Measurements from ENCODE around the gene NBPF20. TPM values are rescaled to one million over a fixed set of nuclear protein-coding genes. Genes with fewer than 3 reads are reported as not detected.
"Not testable (repeated sequence)": the region's sequence is repeated elsewhere in the genome, so short reads cannot be mapped to it uniquely, and the experiment has no call there.

NBPF20 gene
- 1 to 10 TPM; 3.6 TPM for total RNA-seq

GRCh38 chr1:145425436-145426029 is at the start of gene NBPF20:
Gene NBPF20, minus strand, starts transcription at chr1:145425603. Its CDS starts 20,331 bp downstream, at chr1:145405272.
- TF ChIP-seq POLR2A (IDR thresholded peaks at IDR 0.05) (peak; percentile 26 to 58 (median 57)), CTCF (IDR thresholded peaks at IDR 0.05) (peak in 1 of 7 experiments; percentile 3)
- no peaks in the 10 kb centered on the region for H3K9me3 ChIP-seq
- H3K27ac ChIP-seq = peak within 1 kb of the TSS in 3 of 4 donors; percentile 55 to 61 (median 56)
- H3K36me3 ChIP-seq (replicated peaks in 1 of 2; ENCODE audit: insufficient read depth in 1 of 2, low read depth in 2 of 2) = no peaks in the 10 kb centered on the region
- H3K4me3 ChIP-seq = peak within 1 kb of the TSS; percentile 13 to 92
- WGBS, 2 donors = 1% methylated on average over 12 to 45 of the region's 50 CpGs
- DNase-seq = peak; percentile 83 to 90 (median 86)
- ATAC-seq = peak; percentile 96
- H3K4me1 ChIP-seq = peaks cover 12% of the 10 kb centered on the region
- intact Hi-C loops (cut with DNase I) = no loop called here
- H3K27me3 ChIP-seq = no peaks in the 10 kb centered on the region

GRCh38 chr1:145474837-145475368 is 49.5 kb upstream of the NBPF20 start:
- H3K27ac ChIP-seq; H3K4me1 ChIP-seq; H3K27me3 ChIP-seq; H3K4me3 ChIP-seq; intact Hi-C loops (cut with DNase I); H3K9me3 ChIP-seq; ATAC-seq; DNase-seq; H3K36me3 ChIP-seq (replicated peaks in 1 of 2; ENCODE audit: insufficient read depth in 1 of 2, low read depth in 2 of 2): not testable (repeated sequence)
- WGBS, 2 donors = 61 to 75% methylated on average over 1 to 3 of the region's 8 CpGs

- H3K27ac ChIP-seq; ATAC-seq; H3K4me3 ChIP-seq; H3K4me1 ChIP-seq; DNase-seq; H3K9me3 ChIP-seq; H3K27me3 ChIP-seq; H3K36me3 ChIP-seq (replicated peaks in 1 of 2; ENCODE audit: insufficient read depth in 1 of 2, low read depth in 2 of 2); intact Hi-C loops (cut with DNase I): not testable (repeated sequence)
- WGBS, 2 donors = 36 to 71% methylated on average over 1 of the region's 2 CpGs
These were observed 47.3 kb upstream of the NBPF20 start for GRCh38 chr1:145472731-145473130.

- H3K4me3 ChIP-seq; H3K27ac ChIP-seq; intact Hi-C loops (cut with DNase I); H3K4me1 ChIP-seq; ATAC-seq; H3K27me3 ChIP-seq; DNase-seq; H3K9me3 ChIP-seq; H3K36me3 ChIP-seq (replicated peaks in 1 of 2; ENCODE audit: insufficient read depth in 1 of 2, low read depth in 2 of 2): not testable (repeated sequence)
- WGBS, 2 donors = 50 to 73% methylated on average over 6 of the region's 6 CpGs
These were observed 46.0 kb upstream of the NBPF20 start for GRCh38 chr1:145471365-145471764.

- TF ChIP-seq CTCF (IDR thresholded peaks at IDR 0.05) = peak in 1 of 7 experiments; percentile 8
- peak; percentile 78 to 98 (median 96) for TF ChIP-seq POLR2A (IDR thresholded peaks at IDR 0.05)
- peak; percentile 91 for ATAC-seq
- H3K27ac ChIP-seq = peak overlapping the region; percentile 39 to 59 (median 57)
- H3K9me3 ChIP-seq; H3K27me3 ChIP-seq; H3K36me3 ChIP-seq (replicated peaks in 1 of 2; ENCODE audit: insufficient read depth in 1 of 2, low read depth in 2 of 2); H3K4me1 ChIP-seq; intact Hi-C loops (cut with DNase I): not testable (repeated sequence)
- peak; percentile 77 to 90 (median 82) for DNase-seq
- peak overlapping the region in 1 of 2 donors; percentile 28 for H3K4me3 ChIP-seq
- 0 to 1% methylated on average over 15 to 19 of the region's 35 CpGs for WGBS, 2 donors
These were observed 40.2 kb upstream of the NBPF20 start for GRCh38 chr1:145465405-145466144.

- Histone ChIP-seq H3K4me3 (peak overlapping the region in 1 of 2 donors; percentile 28), H3K27ac (peak overlapping the region in 2 of 4 donors; percentile 58 to 59)
- H3K4me1 ChIP-seq; H3K36me3 ChIP-seq (replicated peaks in 1 of 2; ENCODE audit: insufficient read depth in 1 of 2, low read depth in 2 of 2); intact Hi-C loops (cut with DNase I); H3K9me3 ChIP-seq; DNase-seq; H3K27me3 ChIP-seq: not testable (repeated sequence)
- ATAC-seq = peak; percentile 15
- WGBS, 2 donors = 17 to 20% methylated on average over 6 to 8 of the region's 21 CpGs
These were observed 39.4 kb upstream of the NBPF20 start for GRCh38 chr1:145464708-145465336.

- intact Hi-C loops (cut with DNase I) = not testable (repeated sequence)
These were observed 38.6 kb upstream of the NBPF20 start for GRCh38 chr1:145464017-145464416.

GRCh38 chr1:145460684-145461083 is 35.3 kb upstream of the NBPF20 start:
- DNase-seq; H3K27ac ChIP-seq; ATAC-seq; H3K36me3 ChIP-seq (replicated peaks in 1 of 2; ENCODE audit: insufficient read depth in 1 of 2, low read depth in 2 of 2); H3K4me3 ChIP-seq; H3K9me3 ChIP-seq; H3K27me3 ChIP-seq; intact Hi-C loops (cut with DNase I); H3K4me1 ChIP-seq: not testable (repeated sequence)
- WGBS, 2 donors = 56 to 66% methylated on average over 9 to 10 of the region's 10 CpGs

More at GRCh38 chr1:145464017-145464416, 38.6 kb upstream of the NBPF20 start:
- not testable (repeated sequence) for H3K27ac ChIP-seq; DNase-seq; H3K4me3 ChIP-seq; H3K27me3 ChIP-seq; H3K9me3 ChIP-seq; H3K36me3 ChIP-seq (replicated peaks in 1 of 2; ENCODE audit: insufficient read depth in 1 of 2, low read depth in 2 of 2); ATAC-seq; H3K4me1 ChIP-seq
- 82 to 84% methylated on average over 2 of the region's 2 CpGs for WGBS, 2 donors

- H3K4me3 ChIP-seq; intact Hi-C loops (cut with DNase I): not testable (repeated sequence)
- peak; percentile 9 for ATAC-seq
These were observed 34.6 kb upstream of the NBPF20 start for GRCh38 chr1:145460048-145460447.

More at GRCh38 chr1:145460048-145460447, 34.6 kb upstream of the NBPF20 start:
- H3K36me3 ChIP-seq (replicated peaks in 1 of 2; ENCODE audit: insufficient read depth in 1 of 2, low read depth in 2 of 2); DNase-seq; H3K4me1 ChIP-seq; H3K27ac ChIP-seq; H3K9me3 ChIP-seq; H3K27me3 ChIP-seq: not testable (repeated sequence)
- 6 to 8% methylated on average over 7 to 11 of the region's 13 CpGs for WGBS, 2 donors
